Activated CD4-positive, alpha-beta T cell treated with anti-CD3 and anti-CD28 coated beads for 36 hours (primary cell): ENCODE measurements around the gene UBTD2. TPM values are rescaled to one million over a fixed set of nuclear protein-coding genes. Genes with fewer than 3 reads are reported as not detected.

Experiments
- ATAC-seq: fragments of 200-7000 bp; cut with Tn5 transposase; one replicate; pipeline ENCODE4 v1.10.0; 2021; ENCODE audit warnings: mild to moderate bottlenecking, moderate library complexity
- CTCF ChIA-PET: fragments of 350-600 bp; sonication (Branson Sonifier 250); formaldehyde crosslinking; loops from one replicate; lab custom pipeline; 2021; ENCODE audit warnings: antibody characterized with exemption; lab: Charles Lee
- POLR2A ChIA-PET: fragments of 350-600 bp; sonication (Branson Sonifier 250); formaldehyde crosslinking; loops from one replicate; lab custom pipeline; 2021; ENCODE audit warnings: antibody characterized with exemption, inconsistent platforms; lab: Charles Lee
- DNase-seq: peaks from one replicate; pipeline ENCODE4 v3.0.0-alpha.2; 2020
- H3K27ac Mint-ChIP-seq: one replicate; pipeline ENCODE4 v1.8.0; 2021; ENCODE audit warnings: mixed read lengths
- H3K27me3 Mint-ChIP-seq: one replicate; pipeline ENCODE4 v1.8.0; 2021; ENCODE audit warnings: mixed read lengths
- H3K36me3 Mint-ChIP-seq: one replicate; pipeline ENCODE4 v1.8.0; 2021; ENCODE audit warnings: low read depth, mixed read lengths
- H3K4me1 Mint-ChIP-seq: one replicate; pipeline ENCODE4 v1.8.0; 2021; ENCODE audit warnings: mixed read lengths
- H3K4me3 Mint-ChIP-seq: one replicate; pipeline ENCODE4 v1.8.0; 2021; ENCODE audit warnings: mild to moderate bottlenecking, moderate library complexity, mixed read lengths
- H3K9me3 Mint-ChIP-seq: one replicate; pipeline ENCODE4 v1.8.0; 2021; ENCODE audit warnings: low read depth, mixed read lengths
- intact Hi-C, 2 experiments: fragments of 100-400 bp; cut with DNase I in 1 of 2; cut with micrococcal nuclease in 1 of 2; formaldehyde crosslinking; loops; one replicate each; pipeline versions ENCODE4 v1.14.2 to v1.15.1; 2022 to 2024; cut with DNase I, micrococcal nuclease
- total RNA-seq, 2 experiments: library from RNA; stranded (reverse); gene quantifications; one replicate each; pipeline ENCODE4 v1.2.3, GENCODE V29; 2021

UBTD2 gene
- total RNA-seq, 2 experiments from 2014 or later = 6.0 to 6.1 TPM

DNA sequence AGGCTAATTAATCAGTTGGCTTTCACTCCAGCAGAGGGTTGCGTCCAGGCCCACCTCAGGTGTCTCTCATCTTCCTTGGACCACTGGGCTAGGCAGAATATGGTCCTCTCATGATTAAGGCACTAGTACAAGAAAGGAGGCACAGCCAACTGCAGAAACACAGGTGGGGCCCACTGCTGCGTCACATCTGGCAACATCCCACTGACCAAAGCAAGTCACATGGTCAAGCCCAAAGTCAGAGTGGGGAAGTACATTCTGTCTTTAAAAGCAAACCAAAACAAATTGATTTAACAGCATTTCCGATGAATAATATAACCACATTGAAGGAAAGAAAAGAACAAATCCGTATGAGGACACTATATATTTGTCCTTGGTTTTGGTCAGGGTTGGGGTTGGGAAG is 28.0 kb upstream of the UBTD2 start:
- ATAC-seq (no peak), DNase-seq (no peak)
- no peak overlapping the region for H3K27ac Mint-ChIP-seq
- no peaks in the 10 kb centered on the region for H3K9me3 Mint-ChIP-seq
- CTCF ChIA-PET = interaction anchor here (0.7 to 1.2 kb wide), 2 partner anchors 19 to 87 kb away, joined by 3 read pairs; no protein-coding TSS in a partner anchor
- H3K36me3 Mint-ChIP-seq = no peaks in the 10 kb centered on the region
- no peak overlapping the region for H3K4me3 Mint-ChIP-seq
- POLR2A ChIA-PET = no interaction called here
- no peaks in the 10 kb centered on the region for H3K27me3 Mint-ChIP-seq
- H3K4me1 Mint-ChIP-seq = no peaks in the 10 kb centered on the region
- intact Hi-C loops = no loop called here

DNA sequence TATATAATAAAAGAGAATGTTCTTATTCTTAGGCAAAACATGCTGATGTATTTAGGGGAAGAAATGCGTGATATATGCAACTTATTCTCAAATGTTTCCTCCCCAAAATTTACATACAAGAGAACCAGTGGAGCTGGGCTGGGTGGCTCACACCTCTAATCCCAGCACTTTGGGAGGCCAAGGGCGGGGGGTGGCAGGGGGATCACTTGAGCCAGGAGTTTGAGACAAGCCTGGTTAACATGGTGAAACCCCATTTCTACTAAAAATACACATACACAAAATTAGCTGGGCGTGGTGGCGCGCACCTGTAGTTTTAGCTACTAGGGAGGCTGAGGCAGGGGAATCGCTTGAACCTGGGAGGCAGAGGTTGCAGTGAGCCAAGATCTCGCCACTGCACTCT is 27.5 kb upstream of the UBTD2 start:
- H3K4me3 Mint-ChIP-seq = no peak overlapping the region
- no peaks in the 10 kb centered on the region for H3K27me3 Mint-ChIP-seq
- intact Hi-C loops = no loop called here
- no peak for DNase-seq
- no peaks in the 10 kb centered on the region for H3K9me3 Mint-ChIP-seq
- no peaks in the 10 kb centered on the region for H3K36me3 Mint-ChIP-seq
- H3K27ac Mint-ChIP-seq = no peak overlapping the region
- POLR2A ChIA-PET = no interaction called here
- ATAC-seq = no peak
- H3K4me1 Mint-ChIP-seq = no peaks in the 10 kb centered on the region
- CTCF ChIA-PET = interaction anchor here (0.7 to 1.2 kb wide), 3 partner anchors 9 to 86 kb away, joined by 3 to 6 read pairs (median 3); no protein-coding TSS in a partner anchor

GRCh38 chr5:172305380-172305779 is 21.8 kb upstream of the UBTD2 start:
- Mint-ChIP-seq H3K36me3 (no peaks in the 10 kb centered on the region), H3K4me3 (no peak overlapping the region), H3K4me1 (no peaks in the 10 kb centered on the region), H3K27ac (no peak overlapping the region), H3K9me3 (peaks cover 3% of the 10 kb centered on the region), H3K27me3 (peaks cover 4% of the 10 kb centered on the region)
- intact Hi-C loops = no loop called here
- DNase-seq (no peak), ATAC-seq (no peak)
- POLR2A ChIA-PET = no interaction called here
- CTCF ChIA-PET = no interaction called here

DNA sequence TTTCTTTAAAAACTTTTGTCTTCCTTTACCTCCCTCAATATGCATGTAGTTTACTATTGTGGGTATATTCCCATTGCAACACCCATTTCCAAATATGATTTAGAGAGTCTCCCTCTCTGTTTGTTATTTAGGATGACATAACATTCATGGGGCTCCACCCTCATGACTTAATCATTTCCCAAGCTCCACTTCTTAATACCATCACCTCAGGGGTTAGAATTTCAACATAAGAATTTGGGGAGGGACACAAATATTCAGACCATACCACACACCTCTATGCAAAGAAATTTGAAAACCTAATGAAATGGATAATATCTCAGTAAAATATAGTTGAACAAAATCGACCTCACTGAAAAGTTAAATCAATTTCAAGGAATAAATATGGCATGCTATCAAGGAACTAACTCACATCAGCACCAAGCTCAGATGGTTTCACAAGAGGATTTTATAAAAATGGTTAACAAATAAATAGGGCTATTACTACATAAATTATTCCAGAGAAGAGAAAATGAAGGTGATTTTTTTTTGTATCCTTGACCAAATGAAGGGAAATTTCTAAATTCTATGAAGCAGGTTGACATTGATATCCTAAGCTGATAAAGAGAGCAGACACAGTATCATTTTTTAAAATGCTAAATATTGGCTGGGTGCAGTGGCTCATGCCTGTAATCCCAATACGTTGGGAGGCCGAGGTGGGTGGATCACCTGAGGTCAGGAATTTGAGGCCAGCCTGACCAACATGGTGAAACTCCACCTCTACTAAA is 20.2 kb upstream of the UBTD2 start:
- peaks cover 3% of the 10 kb centered on the region for H3K9me3 Mint-ChIP-seq
- DNase-seq (no peak), ATAC-seq (no peak)
- intact Hi-C loops = no loop called here
- H3K4me3 Mint-ChIP-seq = no peak overlapping the region
- no peaks in the 10 kb centered on the region for H3K4me1 Mint-ChIP-seq
- CTCF ChIA-PET = interaction anchor here (0.5 to 0.7 kb wide), 5 partner anchors 17 to 647 kb away, joined by 3 read pairs; no protein-coding TSS in a partner anchor
- POLR2A ChIA-PET = no interaction called here
- peaks cover 4% of the 10 kb centered on the region for H3K27me3 Mint-ChIP-seq
- H3K36me3 Mint-ChIP-seq = no peaks in the 10 kb centered on the region
- no peak overlapping the region for H3K27ac Mint-ChIP-seq

DNA sequence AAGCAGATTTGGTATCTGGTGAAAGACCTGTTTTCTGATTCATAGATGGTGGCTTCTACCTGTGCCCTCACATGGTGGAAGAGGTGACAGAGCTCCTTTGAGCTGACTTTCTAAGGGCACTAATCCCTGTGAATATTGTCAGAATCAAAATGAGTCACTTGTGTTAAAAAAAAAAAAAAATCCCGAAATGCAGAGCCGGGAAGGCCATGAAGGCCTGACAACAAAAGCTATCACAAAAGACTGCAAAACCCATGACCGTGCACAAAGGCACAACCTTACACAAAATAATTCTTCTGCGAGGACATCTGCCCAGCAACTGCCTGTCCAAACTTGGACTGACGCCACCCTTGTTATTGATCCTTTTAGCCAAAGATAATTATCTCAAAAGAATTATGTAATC is 19.6 kb upstream of the UBTD2 start:
- DNase-seq = no peak
- H3K27me3 Mint-ChIP-seq = peaks cover 4% of the 10 kb centered on the region
- no peaks in the 10 kb centered on the region for H3K4me1 Mint-ChIP-seq
- CTCF ChIA-PET = interaction anchor here (0.5 to 0.7 kb wide), 2 partner anchors 18 to 442 kb away, joined by 3 read pairs; no protein-coding TSS in a partner anchor
- no peak for ATAC-seq
- H3K36me3 Mint-ChIP-seq = no peaks in the 10 kb centered on the region
- POLR2A ChIA-PET = no interaction called here
- H3K9me3 Mint-ChIP-seq = peaks cover 3% of the 10 kb centered on the region
- H3K4me3 Mint-ChIP-seq = no peak overlapping the region
- intact Hi-C loops = no loop called here
- no peak overlapping the region for H3K27ac Mint-ChIP-seq

DNA sequence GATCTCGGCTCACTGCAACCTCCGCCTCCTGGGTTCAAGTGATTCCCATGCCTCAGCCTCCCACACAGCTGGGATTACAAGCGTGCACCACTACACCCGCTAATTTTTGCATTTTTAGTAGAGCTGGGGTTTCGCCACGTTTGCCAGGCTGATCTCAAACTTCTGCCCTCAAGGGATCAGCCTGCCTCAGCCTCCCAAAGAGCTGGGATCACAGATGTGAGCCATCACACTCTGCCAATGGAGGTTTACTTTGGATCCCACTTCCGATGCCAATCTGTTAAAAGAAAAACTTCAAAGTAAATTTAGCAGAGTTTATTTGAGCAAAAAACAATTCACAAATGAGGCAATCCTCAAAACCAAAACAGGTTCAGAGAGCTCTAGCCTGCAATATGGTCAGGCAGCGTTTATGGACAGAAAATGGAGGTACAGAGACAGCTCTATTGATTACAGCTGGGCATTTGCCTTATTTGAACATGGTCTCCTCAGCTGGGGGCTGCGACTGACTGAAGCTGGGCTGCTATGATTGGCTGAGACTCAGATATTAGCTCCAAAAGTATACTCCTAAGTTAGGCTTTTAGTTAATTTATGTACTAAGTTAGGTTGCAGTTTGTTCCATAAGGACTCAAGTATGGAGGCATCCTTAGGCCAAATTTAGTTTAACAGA is 18.6 kb upstream of the UBTD2 start:
- H3K4me1 Mint-ChIP-seq = no peaks in the 10 kb centered on the region
- H3K27ac Mint-ChIP-seq = no peak overlapping the region
- H3K4me3 Mint-ChIP-seq = no peak overlapping the region
- DNase-seq (no peak), ATAC-seq (no peak)
- intact Hi-C loops = no loop called here
- POLR2A ChIA-PET = no interaction called here
- no peaks in the 10 kb centered on the region for H3K36me3 Mint-ChIP-seq
- H3K27me3 Mint-ChIP-seq = peaks cover 4% of the 10 kb centered on the region
- peaks cover 3% of the 10 kb centered on the region for H3K9me3 Mint-ChIP-seq
- CTCF ChIA-PET = interaction anchor here (0.7 to 1.1 kb wide), 6 partner anchors 8 to 262 kb away, joined by 3 to 5 read pairs (median 3); no protein-coding TSS in a partner anchor

GRCh38 chr5:172299916-172300439 is 16.4 kb upstream of the UBTD2 start:
- no peak for ATAC-seq
- DNase-seq = no peak
- CTCF ChIA-PET = interaction anchor here (0.6 to 1.1 kb wide), 3 partner anchors 8 to 388 kb away, joined by 3 read pairs; no protein-coding TSS in a partner anchor
- H3K36me3 Mint-ChIP-seq = no peaks in the 10 kb centered on the region
- peaks cover 7% of the 10 kb centered on the region for H3K27me3 Mint-ChIP-seq
- no peak overlapping the region for H3K27ac Mint-ChIP-seq
- no peaks in the 10 kb centered on the region for H3K9me3 Mint-ChIP-seq
- H3K4me1 Mint-ChIP-seq = no peaks in the 10 kb centered on the region
- POLR2A ChIA-PET = no interaction called here
- intact Hi-C loops = no loop called here
- no peak overlapping the region for H3K4me3 Mint-ChIP-seq

- ATAC-seq (no peak), DNase-seq (no peak)
- no peaks in the 10 kb centered on the region for H3K9me3 Mint-ChIP-seq
- peaks cover 3% of the 10 kb centered on the region for H3K27me3 Mint-ChIP-seq
- H3K36me3 Mint-ChIP-seq = no peaks in the 10 kb centered on the region
- H3K4me1 Mint-ChIP-seq = peaks cover 2% of the 10 kb centered on the region
- no peak overlapping the region for H3K4me3 Mint-ChIP-seq
- ChIA-PET POLR2A (no interaction called here), CTCF (interaction anchor here (0.7 to 1.8 kb wide), 3 partner anchors 9 to 272 kb away, joined by 3 to 7 read pairs (median 3); no protein-coding TSS in a partner anchor)
- H3K27ac Mint-ChIP-seq = no peak overlapping the region
- intact Hi-C loops = loop anchor here (5.0 kb wide), 2 partner anchors 233 to 383 kb away; no protein-coding TSS in a partner anchor
Measured at GRCh38 chr5:172294831-172295230, 11.3 kb upstream of the UBTD2 start.

DNA sequence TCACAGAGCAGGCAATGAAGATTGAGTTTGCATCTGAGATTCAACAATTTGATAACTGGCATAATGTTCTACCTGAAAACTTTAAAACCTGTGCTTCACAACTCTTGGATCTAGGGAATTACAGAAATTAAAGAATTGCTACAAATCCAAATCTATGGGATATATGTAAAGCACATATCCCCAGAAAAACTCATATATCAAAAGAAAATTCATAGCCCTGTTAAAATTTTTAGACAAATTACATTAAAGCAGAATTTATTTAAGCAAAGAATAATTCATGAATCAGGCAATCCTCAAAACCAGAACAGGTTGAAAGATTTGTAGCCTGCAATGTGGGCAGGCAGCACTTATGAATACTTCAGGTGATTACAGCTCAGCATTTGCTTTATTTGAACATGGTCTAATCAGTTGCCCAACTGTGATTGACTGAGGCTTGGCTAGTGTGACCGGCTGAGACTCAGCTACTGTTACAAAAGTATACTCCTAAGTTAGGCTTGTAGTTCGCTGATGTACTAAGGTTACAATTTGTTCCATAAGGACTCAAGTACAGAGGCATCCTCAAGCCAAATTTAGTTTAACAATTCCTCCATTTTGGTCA is 10.3 kb upstream of the UBTD2 start:
- intact Hi-C loops = loop anchor here (1.0 to 5.0 kb wide), 6 partner anchors 106 to 382 kb away; partner anchors contain the start of gene STK10 (in 1 of the 2)
- Mint-ChIP-seq H3K9me3 (no peaks in the 10 kb centered on the region), H3K36me3 (no peaks in the 10 kb centered on the region), H3K27me3 (peaks cover 3% of the 10 kb centered on the region), H3K27ac (no peak overlapping the region), H3K4me1 (peaks cover 2% of the 10 kb centered on the region), H3K4me3 (no peak overlapping the region)
- DNase-seq = no peak
- ATAC-seq = no peak
- CTCF ChIA-PET = interaction anchor here (0.5 to 1.8 kb wide), 31 partner anchors 8 to 999 kb away, joined by 3 to 11 read pairs (median 3); partner anchors contain the start of genes STK10 and UBTD2
- POLR2A ChIA-PET = interaction anchor here (0.6 to 1.1 kb wide), 3 partner anchors 59 to 119 kb away, joined by 3 to 4 read pairs (median 3); no protein-coding TSS in a partner anchor

- POLR2A ChIA-PET = interaction anchor here (0.6 to 1.1 kb wide), 3 partner anchors 58 to 118 kb away, joined by 3 to 4 read pairs (median 3); no protein-coding TSS in a partner anchor
- Mint-ChIP-seq H3K9me3 (no peaks in the 10 kb centered on the region), H3K4me1 (peaks cover 2% of the 10 kb centered on the region), H3K27ac (no peak overlapping the region), H3K36me3 (no peaks in the 10 kb centered on the region), H3K27me3 (peaks cover 3% of the 10 kb centered on the region), H3K4me3 (no peak overlapping the region)
- CTCF ChIA-PET = interaction anchor here (0.5 to 1.8 kb wide), 34 partner anchors 8 to 1000 kb away, joined by 3 to 11 read pairs (median 3); partner anchors contain the start of genes STK10 and UBTD2
- intact Hi-C loops = loop anchor here (1.0 to 5.0 kb wide), 6 partner anchors 105 to 381 kb away; partner anchors contain the start of gene STK10 (in 1 of the 2)
- DNase-seq = peak; percentile 78
- ATAC-seq = peak; percentile 100
Measured at GRCh38 chr5:172293054-172293744, 9.6 kb upstream of the UBTD2 start.
